Uterus (tissue), 2 donors: ENCODE data around the gene TXNRD3.

Source experiments
- CTCF ChIP-seq, 4 experiments: fragments of 200-600 bp in 2 of 4; fragments of 450-650 bp in 2 of 4; sonication (generic) in 2 of 4; IDR thresholded peaks; one replicate each; pipeline ENCODE4 v1.5.1; 2016 to 2019; ENCODE audit warnings: antibody characterized with exemption in 4 of 4, mild to moderate bottlenecking in 2 of 4, moderate library complexity in 1 of 4
- POLR2A ChIP-seq, 2 donors: fragments of 450-650 bp; IDR thresholded peaks; one replicate each; pipeline ENCODE4 v1.6.1; 2016; ENCODE audit warnings: antibody characterized with exemption in 2 of 2, mild to moderate bottlenecking in 1 of 2, moderate library complexity in 1 of 2

- TF ChIP-seq CTCF (IDR thresholded peaks at IDR 0.05): no peak
- TF ChIP-seq POLR2A (IDR thresholded peaks at IDR 0.05): no peak
Observed at GRCh38 chr3:126658584-126658983, 3.7 kb upstream of the TXNRD3 start.
